Neural progenitor cell (in vitro differentiated cells): ENCODE data around the gene PAM. TPM values are rescaled to one million over a fixed set of nuclear protein-coding genes. Genes with fewer than 3 reads are reported as not detected.

Experiments
- DNase-seq: peaks from one replicate; pipeline ENCODE4 v3.0.0-alpha.2; 2016; ENCODE audit warnings: low spot score
- H2AFZ ChIP-seq: fragments of 200-600 bp; sonication (generic); replicated peaks from 2 replicates; pipeline ENCODE4 v1.6.1; 2016; ENCODE audit warnings: antibody characterized with exemption
- H3F3A ChIP-seq: fragments of 200-600 bp; sonication (generic); 2 replicates; pipeline ENCODE4 v1.6.1; 2016; ENCODE audit warnings: antibody characterized with exemption, low read depth
- H3K27ac ChIP-seq: fragments of 200-600 bp; sonication (generic); 2 replicates; pipeline ENCODE4 v1.5.1; 2016; ENCODE audit warnings: mild to moderate bottlenecking
- H3K27me3 ChIP-seq: fragments of 200-600 bp; sonication (generic); 2 replicates; pipeline ENCODE4 v1.6.1; 2016; ENCODE audit warnings: mild to moderate bottlenecking, moderate library complexity
- H3K36me3 ChIP-seq: fragments of 200-600 bp; sonication (generic); 2 replicates; pipeline ENCODE4 v1.5.1; 2016
- H3K4me1 ChIP-seq: fragments of 200-600 bp; sonication (generic); 2 replicates; pipeline ENCODE4 v1.6.1; 2016; ENCODE audit warnings: mixed run types
- H3K4me2 ChIP-seq: fragments of 200-600 bp; sonication (generic); 2 replicates; pipeline ENCODE4 v1.6.1; 2016
- H3K4me3 ChIP-seq: fragments of 200-600 bp; sonication (generic); 2 replicates; pipeline ENCODE4 v1.5.1; 2016
- H3K79me2 ChIP-seq: fragments of 200-600 bp; sonication (generic); 2 replicates; pipeline ENCODE4 v1.6.1; 2016; ENCODE audit warnings: low read depth
- H3K9ac ChIP-seq: fragments of 200-600 bp; sonication (generic); 2 replicates; pipeline ENCODE4 v1.6.1; 2016
- H3K9me3 ChIP-seq: fragments of 200-600 bp; sonication (generic); 2 replicates; pipeline ENCODE4 v1.5.1; 2016; ENCODE audit warnings: low read depth
- H4K20me1 ChIP-seq: fragments of 200-600 bp; sonication (generic); 2 replicates; pipeline ENCODE4 v1.6.1; 2016; ENCODE audit warnings: low read depth
- H3K27ac Mint-ChIP-seq: 3 replicates; pipeline ENCODE4 v1.8.0; 2021; ENCODE audit warnings: mixed read lengths
- H3K27me3 Mint-ChIP-seq: 2 replicates; pipeline ENCODE4 v1.8.0; 2022; ENCODE audit warnings: low read depth, mild to moderate bottlenecking, inconsistent platforms, moderate library complexity, mixed read lengths; ENCODE audit not compliant: insufficient read depth
- H3K36me3 Mint-ChIP-seq: 3 replicates; pipeline ENCODE4 v1.8.0; 2021; ENCODE audit warnings: mixed read lengths
- H3K4me1 Mint-ChIP-seq: 3 replicates; pipeline ENCODE4 v1.8.0; 2021; ENCODE audit warnings: mixed read lengths
- H3K4me3 Mint-ChIP-seq: 3 replicates; pipeline ENCODE4 v1.8.0; 2021; ENCODE audit warnings: mild to moderate bottlenecking, moderate library complexity, mixed read lengths
- H3K9me3 Mint-ChIP-seq: 3 replicates; pipeline ENCODE4 v1.8.0; 2020; ENCODE audit warnings: mixed read lengths
- EZH2 ChIP-seq: fragments of 200-600 bp; sonication (generic); IDR thresholded peaks from 2 replicates; pipeline ENCODE4 v1.6.1; 2017; ENCODE audit warnings: antibody characterized with exemption, mild to moderate bottlenecking, moderate library complexity
- EZH2phosphoT487 ChIP-seq: fragments of 200-600 bp; sonication (generic); IDR thresholded peaks from 2 replicates; pipeline ENCODE4 v1.6.1; 2017; ENCODE audit warnings: antibody characterized with exemption
- total RNA-seq: library from RNA; depleted of rRNA; stranded (reverse); fragments of >200 nt; gene quantifications from 2 replicates; pipeline ENCODE4 v1.2.3, GENCODE V29; 2015; ENCODE audit warnings: low replicate concordance
- TF ChIP-seq, protein P1 (sequence below): fragments of 200-600 bp; sonication (generic); IDR thresholded peaks from 2 replicates; pipeline ENCODE4 v1.5.1; 2017; ENCODE audit warnings: antibody characterized with exemption, mild to moderate bottlenecking

The PAM gene
- total RNA-seq, 1 donor from 2014 or later = 246 TPM

DNA sequence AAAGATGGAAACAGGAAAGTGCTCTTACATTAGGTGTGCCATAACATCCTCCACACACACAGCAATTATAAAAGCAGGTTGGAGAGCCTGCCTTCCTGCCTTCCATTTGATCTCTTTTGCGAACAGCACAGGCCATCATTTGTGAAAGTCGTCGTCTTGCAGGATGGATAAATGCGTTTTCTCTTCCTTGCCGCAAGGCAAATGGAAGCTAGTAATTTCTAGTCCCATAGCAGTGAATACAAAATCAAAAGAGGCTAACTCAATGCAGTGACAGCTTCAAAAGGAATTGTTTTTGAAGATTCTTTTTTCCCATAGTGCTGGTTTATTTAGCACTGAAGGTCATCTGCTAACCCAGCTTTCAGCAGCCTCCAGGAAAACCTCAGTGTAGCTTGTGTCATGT lies 186.0 kb downstream of the PAM start:
- H3K9me3 ChIP-seq = no peaks in the 10 kb centered on the region
- Mint-ChIP-seq H3K4me1 (peaks cover 16% of the 10 kb centered on the region), H3K36me3 (peaks cover 20% of the 10 kb centered on the region), H3K4me3 (no peak overlapping the region), H3K9me3 (no peaks in the 10 kb centered on the region), H3K27ac (no peak overlapping the region), H3K27me3 (no peaks in the 10 kb centered on the region)
- peaks cover 67% of the 10 kb centered on the region for H3K4me1 ChIP-seq
- no peak overlapping the region for H3K4me3 ChIP-seq
- H3K79me2 ChIP-seq = no peaks in the 10 kb centered on the region
- no peak for TF ChIP-seq EZH2
- TF ChIP-seq, protein P1, sequence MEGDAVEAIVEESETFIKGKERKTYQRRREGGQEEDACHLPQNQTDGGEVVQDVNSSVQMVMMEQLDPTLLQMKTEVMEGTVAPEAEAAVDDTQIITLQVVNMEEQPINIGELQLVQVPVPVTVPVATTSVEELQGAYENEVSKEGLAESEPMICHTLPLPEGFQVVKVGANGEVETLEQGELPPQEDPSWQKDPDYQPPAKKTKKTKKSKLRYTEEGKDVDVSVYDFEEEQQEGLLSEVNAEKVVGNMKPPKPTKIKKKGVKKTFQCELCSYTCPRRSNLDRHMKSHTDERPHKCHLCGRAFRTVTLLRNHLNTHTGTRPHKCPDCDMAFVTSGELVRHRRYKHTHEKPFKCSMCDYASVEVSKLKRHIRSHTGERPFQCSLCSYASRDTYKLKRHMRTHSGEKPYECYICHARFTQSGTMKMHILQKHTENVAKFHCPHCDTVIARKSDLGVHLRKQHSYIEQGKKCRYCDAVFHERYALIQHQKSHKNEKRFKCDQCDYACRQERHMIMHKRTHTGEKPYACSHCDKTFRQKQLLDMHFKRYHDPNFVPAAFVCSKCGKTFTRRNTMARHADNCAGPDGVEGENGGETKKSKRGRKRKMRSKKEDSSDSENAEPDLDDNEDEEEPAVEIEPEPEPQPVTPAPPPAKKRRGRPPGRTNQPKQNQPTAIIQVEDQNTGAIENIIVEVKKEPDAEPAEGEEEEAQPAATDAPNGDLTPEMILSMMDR = no peak
- H4K20me1 ChIP-seq = no peaks in the 10 kb centered on the region
- no peak overlapping the region for H3K9ac ChIP-seq
- no peaks in the 10 kb centered on the region for H3K36me3 ChIP-seq
- H3F3A ChIP-seq = peaks cover 7% of the 10 kb centered on the region
- H3K4me2 ChIP-seq = no peak overlapping the region
- no peak overlapping the region for H2AFZ ChIP-seq
- no peaks in the 10 kb centered on the region for H3K27me3 ChIP-seq
- DNase-seq = no peak
- peak overlapping the region; percentile 36 for H3K27ac ChIP-seq

DNA sequence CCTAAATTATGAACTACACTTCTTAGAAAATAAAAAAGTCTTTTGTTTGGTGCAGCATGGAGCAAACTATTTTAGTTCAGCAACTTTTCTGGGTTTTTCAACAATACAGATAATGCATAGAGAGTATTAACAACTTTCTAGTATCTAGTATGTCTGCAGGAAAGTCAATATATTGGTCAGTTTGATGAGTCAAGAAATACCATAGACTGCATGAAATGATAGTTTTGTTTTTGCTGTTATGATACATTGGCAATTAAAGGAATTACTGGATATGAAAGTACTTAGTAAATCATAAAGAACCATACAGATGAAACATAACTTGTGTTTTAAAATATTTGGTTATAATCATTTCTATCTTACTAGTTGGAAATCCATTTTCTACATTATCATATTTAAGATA lies 191.3 kb downstream of the PAM start:
- H3K36me3 ChIP-seq = peaks cover 3% of the 10 kb centered on the region
- no peak for DNase-seq
- no peaks in the 10 kb centered on the region for H3K27me3 Mint-ChIP-seq
- H3K9ac ChIP-seq = no peak overlapping the region
- TF ChIP-seq, protein P1 = no peak
- no peak for TF ChIP-seq EZH2
- no peak for TF ChIP-seq EZH2phosphoT487
- H3K4me1 ChIP-seq = peaks cover 61% of the 10 kb centered on the region
- no peaks in the 10 kb centered on the region for H3K9me3 ChIP-seq
- H3K36me3 Mint-ChIP-seq = peaks cover 33% of the 10 kb centered on the region
- H3F3A ChIP-seq = peaks cover 32% of the 10 kb centered on the region
- no peak overlapping the region for H3K4me3 Mint-ChIP-seq
- H3K4me1 Mint-ChIP-seq = peaks cover 19% of the 10 kb centered on the region
- no peaks in the 10 kb centered on the region for H3K9me3 Mint-ChIP-seq
- no peaks in the 10 kb centered on the region for H3K27me3 ChIP-seq
- H3K27ac Mint-ChIP-seq = no peak overlapping the region
- H3K4me2 ChIP-seq = no peak overlapping the region
- peak overlapping the region; percentile 79 for H3K27ac ChIP-seq
- H2AFZ ChIP-seq = no peak overlapping the region
- no peaks in the 10 kb centered on the region for H3K79me2 ChIP-seq
- H3K4me3 ChIP-seq = no peak overlapping the region
- H4K20me1 ChIP-seq = no peaks in the 10 kb centered on the region

DNA sequence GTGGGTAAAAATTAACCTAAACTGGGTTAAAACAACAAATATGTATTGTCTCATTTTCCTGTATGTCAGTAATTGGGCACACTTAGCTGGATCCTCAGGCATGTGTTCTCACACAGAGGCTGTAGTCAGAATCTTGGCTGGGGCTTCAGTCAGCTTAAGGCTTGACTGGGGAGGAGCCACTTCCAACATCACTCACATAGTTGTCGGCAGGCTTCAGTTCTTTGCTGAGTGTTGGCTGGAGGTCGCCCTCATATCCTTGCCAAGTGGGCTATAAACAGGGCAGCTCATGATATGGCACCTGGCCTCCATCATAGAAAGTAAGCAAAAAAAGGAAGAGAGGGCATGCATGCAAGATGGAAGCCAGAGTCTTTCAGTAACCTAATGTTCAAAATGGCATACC lies 191.9 kb downstream of the PAM start:
- H3K9me3 ChIP-seq = no peaks in the 10 kb centered on the region
- H3K27me3 ChIP-seq = no peaks in the 10 kb centered on the region
- Mint-ChIP-seq H3K4me3 (no peak overlapping the region), H3K27me3 (no peaks in the 10 kb centered on the region), H3K9me3 (no peaks in the 10 kb centered on the region), H3K4me1 (peaks cover 19% of the 10 kb centered on the region), H3K36me3 (peaks cover 37% of the 10 kb centered on the region), H3K27ac (peak overlapping the region; percentile 86)
- no peaks in the 10 kb centered on the region for H3K79me2 ChIP-seq
- peaks cover 32% of the 10 kb centered on the region for H3F3A ChIP-seq
- TF ChIP-seq, protein P1 = no peak
- TF ChIP-seq EZH2phosphoT487 = no peak
- TF ChIP-seq EZH2 = no peak
- H3K27ac ChIP-seq = peak overlapping the region; percentile 79
- H3K4me3 ChIP-seq = no peak overlapping the region
- H2AFZ ChIP-seq = no peak overlapping the region
- peaks cover 3% of the 10 kb centered on the region for H3K36me3 ChIP-seq
- peaks cover 57% of the 10 kb centered on the region for H3K4me1 ChIP-seq
- H3K9ac ChIP-seq = no peak overlapping the region
- H3K4me2 ChIP-seq = peak overlapping the region; percentile 39
- peak; percentile 51 for DNase-seq
- H4K20me1 ChIP-seq = no peaks in the 10 kb centered on the region
